CD4-positive, alpha-beta memory T cell (primary cell): ENCODE data around the gene MYRFL. TPM values are rescaled to one million over a fixed set of nuclear protein-coding genes. Genes with fewer than 3 reads are reported as not detected.
A peak's percentile ranks its signal among the peaks of the same experiment; 100 is the strongest.

ENCODE experiments used
- CTCF ChIA-PET: fragments of 350-600 bp; sonication (Branson Sonifier 250); formaldehyde crosslinking; loops from one replicate; lab custom pipeline; 2021; ENCODE audit warnings: inconsistent platforms; ENCODE audit not compliant: partially characterized antibody; lab: Charles Lee
- POLR2A ChIA-PET: fragments of 350-600 bp; sonication (Branson Sonifier 250); formaldehyde crosslinking; loops from one replicate; lab custom pipeline; 2021; ENCODE audit not compliant: partially characterized antibody; lab: Charles Lee
- DNase-seq, 5 donors: peaks; one replicate each; pipeline versions ENCODE4 v3.0.0 to v3.0.0-alpha.2; 2020 to 2022; ENCODE audit warnings: mixed read lengths in 1 of 5
- H3K27ac ChIP-seq: one replicate; pipeline ENCODE4 v1.7.0; 2013; ENCODE audit warnings: low read depth, low read length
- H3K27me3 ChIP-seq: 2 replicates; pipeline ENCODE4 v1.7.0; 2013; ENCODE audit warnings: mild to moderate bottlenecking, low read length, moderate library complexity; ENCODE audit not compliant: insufficient read depth
- H3K36me3 ChIP-seq: 2 replicates; pipeline ENCODE4 v1.7.0; 2013; ENCODE audit warnings: mild to moderate bottlenecking, low read length, moderate library complexity; ENCODE audit not compliant: insufficient read depth
- H3K4me1 ChIP-seq: 2 replicates; pipeline ENCODE4 v1.7.0; 2013; ENCODE audit warnings: mild to moderate bottlenecking, low read length, moderate library complexity; ENCODE audit not compliant: insufficient read depth
- H3K4me3 ChIP-seq, 2 donors: one replicate each; pipeline ENCODE4 v1.7.0; 2013; ENCODE audit warnings: low read length in 2 of 2, mild to moderate bottlenecking in 1 of 2
- H3K9me3 ChIP-seq, 2 donors: one replicate each; pipeline ENCODE4 v1.7.0; 2013; ENCODE audit warnings: low read length in 2 of 2, control low read depth in 1 of 2; ENCODE audit not compliant: control insufficient read depth in 1 of 2
- H3K27ac Mint-ChIP-seq, 7 donors: one replicate each; pipeline ENCODE4 v1.8.0; 2020 to 2021; ENCODE audit warnings: mixed read lengths in 7 of 7, mild to moderate bottlenecking in 6 of 7, inconsistent platforms in 3 of 7, moderate library complexity in 3 of 7
- H3K27me3 Mint-ChIP-seq, 2 donors: one replicate each; pipeline ENCODE4 v1.8.0; 2020 to 2021; ENCODE audit warnings: mixed read lengths in 2 of 2
- H3K36me3 Mint-ChIP-seq, 2 donors: one replicate each; pipeline ENCODE4 v1.8.0; 2020 to 2021; ENCODE audit warnings: mixed read lengths in 2 of 2, inconsistent platforms in 1 of 2, mild to moderate bottlenecking in 1 of 2
- H3K4me1 Mint-ChIP-seq, 4 donors: one replicate each; pipeline ENCODE4 v1.8.0; 2020 to 2021; ENCODE audit warnings: mixed read lengths in 4 of 4, mild to moderate bottlenecking in 1 of 4
- H3K4me3 Mint-ChIP-seq, 8 donors: one replicate each; pipeline ENCODE4 v1.8.0; 2020 to 2021; ENCODE audit warnings: mixed read lengths in 8 of 8, mild to moderate bottlenecking in 7 of 8, moderate library complexity in 6 of 8, inconsistent platforms in 3 of 8
- H3K9me3 Mint-ChIP-seq, 8 donors: one replicate each; pipeline ENCODE4 v1.8.0; 2020 to 2021; ENCODE audit warnings: mixed read lengths in 8 of 8, mild to moderate bottlenecking in 5 of 8, inconsistent platforms in 3 of 8, moderate library complexity in 1 of 8
- intact Hi-C: fragments of 100-400 bp; cut with micrococcal nuclease; formaldehyde crosslinking; loops from one replicate; pipeline ENCODE4 v1.15.1; 2023
- polyA plus RNA-seq, 2 donors: library from polyadenylated mRNA; unstranded; fragments of 300-500 nt; fragmentation: Illumina TruSeq; gene quantifications; one replicate each; pipeline ENCODE4 v1.2.3, GENCODE V29; 2021
- total RNA-seq, 2 experiments: library from RNA; stranded (reverse); gene quantifications; one replicate each; pipeline ENCODE4 v1.2.3, GENCODE V29; 2021

Gene MYRFL
- total and polyA plus RNA-seq, 4 experiments from 2014 or later, result not detected

GRCh38 chr12:69896653-69897381 lies 71.8 kb downstream of the MYRFL start:
- Mint-ChIP-seq H3K36me3 (no peaks in the 10 kb centered on the region), H3K4me3 (no peak overlapping the region), H3K27me3 (peaks cover 2 to 8% of the 10 kb centered on the region in 2 donors), H3K4me1 (no peaks in the 10 kb centered on the region), H3K27ac (no peak overlapping the region), H3K9me3 (no peaks in the 10 kb centered on the region)
- intact Hi-C loops, result no loop called here
- no peak overlapping the region for H3K27ac ChIP-seq
- no peaks in the 10 kb centered on the region for H3K27me3 ChIP-seq
- H3K9me3 ChIP-seq, result no peaks in the 10 kb centered on the region
- ChIA-PET CTCF (interaction anchor here (1.2 to 9.3 kb wide), 4 partner anchors 18 to 683 kb away, joined by 4 to 126 read pairs (median 5); no protein-coding TSS in a partner anchor), POLR2A (no interaction called here)
- H3K36me3 ChIP-seq, result no peaks in the 10 kb centered on the region
- H3K4me1 ChIP-seq, result no peaks in the 10 kb centered on the region
- no peak for DNase-seq
- no peak overlapping the region for H3K4me3 ChIP-seq

GRCh38 chr12:69897744-69898143 lies 72.7 kb downstream of the MYRFL start:
- POLR2A ChIA-PET, result no interaction called here
- Mint-ChIP-seq H3K27me3 (peaks cover 2 to 8% of the 10 kb centered on the region in 2 donors), H3K4me1 (no peaks in the 10 kb centered on the region), H3K9me3 (no peaks in the 10 kb centered on the region), H3K27ac (no peak overlapping the region), H3K4me3 (no peak overlapping the region), H3K36me3 (no peaks in the 10 kb centered on the region)
- Histone ChIP-seq H3K27ac (no peak overlapping the region), H3K27me3 (no peaks in the 10 kb centered on the region), H3K4me1 (no peaks in the 10 kb centered on the region), H3K9me3 (no peaks in the 10 kb centered on the region), H3K4me3 (no peak overlapping the region), H3K36me3 (no peaks in the 10 kb centered on the region)
- no peak for DNase-seq
- CTCF ChIA-PET, result interaction anchor here (1.2 to 9.3 kb wide), 3 partner anchors 18 to 682 kb away, joined by 4 to 126 read pairs (median 6); no protein-coding TSS in a partner anchor
- intact Hi-C loops, result no loop called here

GRCh38 chr12:69898236-69898635 lies 73.2 kb downstream of the MYRFL start:
- H3K4me3 ChIP-seq, result no peak overlapping the region
- no peak overlapping the region for H3K27ac ChIP-seq
- no peak for DNase-seq
- Mint-ChIP-seq H3K4me3 (no peak overlapping the region), H3K27me3 (peaks cover 2 to 8% of the 10 kb centered on the region in 2 donors), H3K4me1 (no peaks in the 10 kb centered on the region), H3K27ac (no peak overlapping the region), H3K9me3 (no peaks in the 10 kb centered on the region), H3K36me3 (no peaks in the 10 kb centered on the region)
- no peaks in the 10 kb centered on the region for H3K4me1 ChIP-seq
- H3K36me3 ChIP-seq, result no peaks in the 10 kb centered on the region
- no peaks in the 10 kb centered on the region for H3K9me3 ChIP-seq
- CTCF ChIA-PET, result interaction anchor here (1.2 to 9.3 kb wide), 3 partner anchors 19 to 681 kb away, joined by 6 to 126 read pairs (median 36); no protein-coding TSS in a partner anchor
- intact Hi-C loops, result no loop called here
- POLR2A ChIA-PET, result no interaction called here
- no peaks in the 10 kb centered on the region for H3K27me3 ChIP-seq

- H3K27ac ChIP-seq, result no peak overlapping the region
- Mint-ChIP-seq H3K36me3 (no peaks in the 10 kb centered on the region), H3K9me3 (no peaks in the 10 kb centered on the region), H3K4me3 (no peak overlapping the region), H3K27ac (no peak overlapping the region), H3K4me1 (no peaks in the 10 kb centered on the region), H3K27me3 (peaks cover 0 to 10% of the 10 kb centered on the region in 2 donors)
- no peaks in the 10 kb centered on the region for H3K9me3 ChIP-seq
- H3K4me3 ChIP-seq, result no peak overlapping the region
- no peaks in the 10 kb centered on the region for H3K4me1 ChIP-seq
- peak; percentile 44 to 55 (median 48) for DNase-seq
- ChIA-PET POLR2A (no interaction called here), CTCF (interaction anchor here (0.7 to 9.3 kb wide), 29 partner anchors 9 to 827 kb away, joined by 3 to 126 read pairs (median 3); no protein-coding TSS in a partner anchor)
- no peaks in the 10 kb centered on the region for H3K27me3 ChIP-seq
- H3K36me3 ChIP-seq, result no peaks in the 10 kb centered on the region
- intact Hi-C loops, result loop anchor here (1.0 kb wide), 3 partner anchors 677 to 830 kb away; no protein-coding TSS in a partner anchor
Observed at GRCh38 chr12:69900720-69901131, 75.7 kb downstream of the MYRFL start.

GRCh38 chr12:69901221-69901905 lies 76.3 kb downstream of the MYRFL start:
- no peaks in the 10 kb centered on the region for H3K4me1 ChIP-seq
- peaks cover 0 to 5% of the 10 kb centered on the region in 2 donors for H3K27me3 Mint-ChIP-seq
- H3K27ac Mint-ChIP-seq, result no peak overlapping the region
- H3K36me3 ChIP-seq, result no peaks in the 10 kb centered on the region
- POLR2A ChIA-PET, result no interaction called here
- no peaks in the 10 kb centered on the region for H3K36me3 Mint-ChIP-seq
- no peaks in the 10 kb centered on the region for H3K27me3 ChIP-seq
- CTCF ChIA-PET, result interaction anchor here (0.7 to 9.3 kb wide), 21 partner anchors 8 to 829 kb away, joined by 3 to 126 read pairs (median 5); no protein-coding TSS in a partner anchor
- H3K4me1 Mint-ChIP-seq, result no peaks in the 10 kb centered on the region
- intact Hi-C loops, result no loop called here
- no peaks in the 10 kb centered on the region for H3K9me3 ChIP-seq
- no peak for DNase-seq
- H3K27ac ChIP-seq, result no peak overlapping the region
- no peak overlapping the region for H3K4me3 Mint-ChIP-seq
- no peak overlapping the region for H3K4me3 ChIP-seq
- no peaks in the 10 kb centered on the region for H3K9me3 Mint-ChIP-seq

- H3K4me3 ChIP-seq, result no peak overlapping the region
- ChIA-PET CTCF (interaction anchor here (1.0 to 9.3 kb wide), 8 partner anchors 10 to 675 kb away, joined by 3 to 126 read pairs (median 4); no protein-coding TSS in a partner anchor), POLR2A (no interaction called here)
- intact Hi-C loops, result no loop called here
- no peaks in the 10 kb centered on the region for H3K9me3 ChIP-seq
- no peaks in the 10 kb centered on the region for H3K27me3 ChIP-seq
- H3K9me3 Mint-ChIP-seq, result no peaks in the 10 kb centered on the region
- H3K36me3 ChIP-seq, result no peaks in the 10 kb centered on the region
- no peak overlapping the region for H3K27ac Mint-ChIP-seq
- H3K36me3 Mint-ChIP-seq, result no peaks in the 10 kb centered on the region
- H3K4me1 ChIP-seq, result no peaks in the 10 kb centered on the region
- no peak overlapping the region for H3K27ac ChIP-seq
- no peaks in the 10 kb centered on the region for H3K4me1 Mint-ChIP-seq
- DNase-seq, result no peak
- H3K4me3 Mint-ChIP-seq, result no peak overlapping the region
- H3K27me3 Mint-ChIP-seq, result peaks cover 0 to 2% of the 10 kb centered on the region in 2 donors
Observed at GRCh38 chr12:69903548-69903947, 78.5 kb downstream of the MYRFL start.

GRCh38 chr12:69904777-69905176 lies 79.8 kb downstream of the MYRFL start:
- no peaks in the 10 kb centered on the region for H3K9me3 ChIP-seq
- H3K27me3 Mint-ChIP-seq, result peaks cover 0 to 2% of the 10 kb centered on the region in 2 donors
- no peaks in the 10 kb centered on the region for H3K9me3 Mint-ChIP-seq
- DNase-seq, result no peak
- H3K27me3 ChIP-seq, result no peaks in the 10 kb centered on the region
- CTCF ChIA-PET, result interaction anchor here (0.9 to 9.3 kb wide), 6 partner anchors 9 to 674 kb away, joined by 3 to 126 read pairs (median 4); no protein-coding TSS in a partner anchor
- H3K4me1 Mint-ChIP-seq, result no peaks in the 10 kb centered on the region
- H3K27ac ChIP-seq, result no peak overlapping the region
- H3K4me3 Mint-ChIP-seq, result no peak overlapping the region
- no peaks in the 10 kb centered on the region for H3K36me3 ChIP-seq
- H3K4me3 ChIP-seq, result no peak overlapping the region
- POLR2A ChIA-PET, result no interaction called here
- no peak overlapping the region for H3K27ac Mint-ChIP-seq
- H3K4me1 ChIP-seq, result no peaks in the 10 kb centered on the region
- intact Hi-C loops, result no loop called here
- H3K36me3 Mint-ChIP-seq, result no peaks in the 10 kb centered on the region
